SK-N-SH (cell line): ENCODE measurements around the gene WTAP. TPM values are rescaled to one million over a fixed set of nuclear protein-coding genes. Genes with fewer than 3 reads are reported as not detected.

Experiments used
- CTCF ChIA-PET: fragments of 300-600, 350-600 bp; formaldehyde crosslinking; extraction: SDS; loops from one replicate; lab custom pipeline; 2021; lab: Yijun Ruan, JAX
- POLR2A ChIA-PET: fragments of 350-600 bp; sonication (Branson Sonifier 250); formaldehyde crosslinking; extraction: SDS; loops from one replicate; lab custom pipeline; 2020; ENCODE audit warnings: antibody characterized with exemption, inconsistent platforms; lab: Yijun Ruan, JAX
- DNase-seq: peaks from one replicate; pipeline ENCODE4 v3.0.0; 2012
- H2AFZ ChIP-seq: fragments of 200-600 bp; sonication (generic); 2 replicates; pipeline ENCODE4 v1.8.1; 2016; ENCODE audit warnings: antibody characterized with exemption, mild to moderate bottlenecking, low read depth
- H3F3A ChIP-seq: fragments of 200-600 bp; sonication (generic); replicated peaks from 2 replicates; pipeline ENCODE3; 2016; ENCODE audit warnings: antibody characterized with exemption, mild to moderate bottlenecking; ENCODE audit not compliant: insufficient read depth
- H3K27ac ChIP-seq, 2 experiments: fragments of 200-500 bp in 1 of 2; fragments of 200-600 bp in 1 of 2; sonication (Bioruptor generic) in 1 of 2; sonication (generic), shearing (Covaris generic) in 1 of 2; 2 replicates each; pipeline versions ENCODE4 v1.5.1 to v1.6.1; 2014 to 2016; ENCODE audit warnings: low read depth in 2 of 2, inconsistent platforms in 1 of 2, low read length in 1 of 2, mild to moderate bottlenecking in 1 of 2, mixed read lengths in 1 of 2
- H3K27me3 ChIP-seq: fragments of 200-600 bp; sonication (generic), shearing (Covaris generic); 2 replicates; pipeline ENCODE4 v1.6.1; 2016; ENCODE audit warnings: mixed run types; ENCODE audit not compliant: insufficient read depth
- H3K36me3 ChIP-seq, 2 experiments: fragments of 200-500 bp in 1 of 2; fragments of 200-600 bp in 1 of 2; sonication (Bioruptor generic) in 1 of 2; sonication (generic) in 1 of 2; replicated peaks in 1 of 2; 2 replicates each; pipeline versions ENCODE3 to v1.5.1; 2014 to 2016; ENCODE audit warnings: low read length in 1 of 2, mild to moderate bottlenecking in 1 of 2; ENCODE audit not compliant: insufficient read depth in 2 of 2, control insufficient read depth in 1 of 2
- H3K4me1 ChIP-seq, 2 experiments: fragments of 200-500 bp in 1 of 2; fragments of 200-600 bp in 1 of 2; sonication (Bioruptor generic) in 1 of 2; sonication (generic), shearing (Covaris generic) in 1 of 2; 2 replicates each; pipeline versions ENCODE4 v1.5.1 to v1.6.1; 2014 to 2016; ENCODE audit warnings: low read depth in 1 of 2, low read length in 1 of 2, mixed run types in 1 of 2; ENCODE audit not compliant: insufficient read depth in 2 of 2, control insufficient read depth in 1 of 2
- H3K4me2 ChIP-seq: fragments of 200-600 bp; sonication (generic), shearing (Covaris generic); 2 replicates; pipeline ENCODE4 v1.6.1; 2017; ENCODE audit warnings: mixed run types
- H3K4me3 ChIP-seq, 2 experiments: fragments of 200-500 bp in 1 of 2; fragments of 200-600 bp in 1 of 2; sonication (Bioruptor generic) in 1 of 2; sonication (generic), shearing (Covaris generic) in 1 of 2; 2 replicates each; pipeline versions ENCODE4 v1.5.1 to v1.8.1; 2014 to 2016; ENCODE audit warnings: low read depth in 2 of 2, inconsistent platforms in 1 of 2, low read length in 1 of 2, mild to moderate bottlenecking in 1 of 2, mixed read lengths in 1 of 2, moderate library complexity in 1 of 2
- H3K79me2 ChIP-seq: fragments of 200-600 bp; sonication (generic); 2 replicates; pipeline ENCODE4 v1.8.1; 2017; ENCODE audit warnings: mild to moderate bottlenecking; ENCODE audit not compliant: insufficient read depth
- H3K9ac ChIP-seq: fragments of 200-600 bp; sonication (generic); 2 replicates; pipeline ENCODE4 v1.6.1; 2017; ENCODE audit warnings: mixed run types
- H3K9me2 ChIP-seq: fragments of 200-600 bp; sonication (generic); 2 replicates; pipeline ENCODE4 v1.6.1; 2017; ENCODE audit warnings: mixed run types
- H3K9me3 ChIP-seq: fragments of 200-600 bp; sonication (generic); 2 replicates; pipeline ENCODE4 v1.6.1; 2017; ENCODE audit warnings: mixed run types, mild to moderate bottlenecking, moderate library complexity
- H4K20me1 ChIP-seq: fragments of 200-600 bp; sonication (generic); 2 replicates; pipeline ENCODE4 v1.6.1; 2017; ENCODE audit warnings: mild to moderate bottlenecking, mixed run types; ENCODE audit not compliant: insufficient read depth
- CTCF ChIP-seq: fragments of 200-600 bp; sonication (generic); IDR thresholded peaks from 2 replicates; pipeline ENCODE4 v1.6.1; 2017; ENCODE audit warnings: antibody characterized with exemption, mild to moderate bottlenecking, moderate library complexity
- GATA2 ChIP-seq: sonication (generic); formaldehyde crosslinking; IDR thresholded peaks from 2 replicates; pipeline ENCODE4 v1.5.0; 2020; ENCODE audit warnings: mild to moderate bottlenecking, missing genetic modification reagents
- NRF1 ChIP-seq: IDR thresholded peaks from 2 replicates; pipeline ENCODE4 v1.6.1; 2012; ENCODE audit warnings: low read depth, mild to moderate bottlenecking, low read length
- POLR2AphosphoS5 ChIP-seq: IDR thresholded peaks from 2 replicates; pipeline ENCODE4 v1.6.1; 2012; ENCODE audit warnings: low read depth, low read length
- RFX5 ChIP-seq: IDR thresholded peaks from 2 replicates; pipeline ENCODE4 v1.6.1; 2012; ENCODE audit warnings: mild to moderate bottlenecking, improper control_type of control experiment, low read length
- RXRA ChIP-seq: IDR thresholded peaks from 2 replicates; pipeline ENCODE4 v1.4.0; 2012; ENCODE audit warnings: low read depth, mild to moderate bottlenecking, borderline replicate concordance
- WGBS: methylation state at CpG from one replicate; pipeline ENCODE4 v1.1.6; 2017; ENCODE audit warnings: low lambda C conversion rate; 5-methylcytosine and 5-hydroxymethylcytosine counted together
- polyA plus RNA-seq, 3 experiments: library from polyadenylated mRNA; depleted of rRNA; stranded (reverse); fragments of >200 nt; gene quantifications; 2 replicates each; pipeline ENCODE4 v1.2.3, GENCODE V29; 2012
- TF ChIP-seq, protein P1 (sequence below): IDR thresholded peaks from 2 replicates; pipeline ENCODE4 v1.4.0; 2012; ENCODE audit warnings: low read depth, borderline replicate concordance

WTAP gene
- polyA plus RNA-seq, 1 of the 3 experiments (the other 2 are of a cell fraction), result 12.8 TPM

- H3K79me2 ChIP-seq, result peaks cover 34% of the 10 kb centered on the region
- no peak overlapping the region for H3K9ac ChIP-seq
- H4K20me1 ChIP-seq, result no peaks in the 10 kb centered on the region
- DNase-seq, result no peak
- 7% methylated on average over 1 of the region's 1 CpG for WGBS
- no peaks in the 10 kb centered on the region for H3K9me2 ChIP-seq
- H3K4me3 ChIP-seq, result no peak overlapping the region
- no peaks in the 10 kb centered on the region for H3K4me1 ChIP-seq
- H3K9me3 ChIP-seq, result no peaks in the 10 kb centered on the region
- ChIA-PET POLR2A (no interaction called here), CTCF (no interaction called here)
- no peak for TF ChIP-seq RFX5
- peaks cover 36 to 44% of the 10 kb centered on the region in 2 experiments for H3K36me3 ChIP-seq
- H3F3A ChIP-seq, result peaks cover 8% of the 10 kb centered on the region
- H2AFZ ChIP-seq, result no peak overlapping the region
- H3K4me2 ChIP-seq, result no peak overlapping the region
- no peak overlapping the region for H3K27ac ChIP-seq
- H3K27me3 ChIP-seq, result no peaks in the 10 kb centered on the region
Observed at GRCh38 chr6:159797554-159797953, 70.2 kb downstream of the WTAP start.

GRCh38 chr6:159800141-159800865 lies 73.0 kb downstream of the WTAP start, which contains the start of gene PNLDC1:
PNLDC1 (plus strand) TSS chr6:159800276; CDS start chr6:159800308, 32 bp downstream.
- Histone ChIP-seq H3F3A (peaks cover 8% of the 10 kb centered on the region), H3K9me3 (no peaks in the 10 kb centered on the region), H3K79me2 (peaks cover 14% of the 10 kb centered on the region; the same call in 1 of the 2 replicates), H3K4me3 (no peak within 1 kb of the TSS), H3K4me1 (no peaks in the 10 kb centered on the region), H3K27me3 (no peaks in the 10 kb centered on the region), H3K9me2 (no peaks in the 10 kb centered on the region), H3K4me2 (no peak within 1 kb of the TSS), H3K27ac (no peak within 1 kb of the TSS), H3K9ac (no peak within 1 kb of the TSS), H2AFZ (no peak within 1 kb of the TSS), H4K20me1 (no peaks in the 10 kb centered on the region), H3K36me3 (peaks cover 24 to 25% of the 10 kb centered on the region in 2 experiments)
- no peak for DNase-seq
- POLR2A ChIA-PET, result no interaction called here
- WGBS, result 96% methylated on average over 33 of the region's 50 CpGs
- CTCF ChIA-PET, result no interaction called here
- TF ChIP-seq NRF1, result no peak
- TF ChIP-seq CTCF, result no peak
- TF ChIP-seq RXRA, result no peak
- TF ChIP-seq GATA2 (CRISPR knock-in tag), result no peak
- TF ChIP-seq, protein P1, sequence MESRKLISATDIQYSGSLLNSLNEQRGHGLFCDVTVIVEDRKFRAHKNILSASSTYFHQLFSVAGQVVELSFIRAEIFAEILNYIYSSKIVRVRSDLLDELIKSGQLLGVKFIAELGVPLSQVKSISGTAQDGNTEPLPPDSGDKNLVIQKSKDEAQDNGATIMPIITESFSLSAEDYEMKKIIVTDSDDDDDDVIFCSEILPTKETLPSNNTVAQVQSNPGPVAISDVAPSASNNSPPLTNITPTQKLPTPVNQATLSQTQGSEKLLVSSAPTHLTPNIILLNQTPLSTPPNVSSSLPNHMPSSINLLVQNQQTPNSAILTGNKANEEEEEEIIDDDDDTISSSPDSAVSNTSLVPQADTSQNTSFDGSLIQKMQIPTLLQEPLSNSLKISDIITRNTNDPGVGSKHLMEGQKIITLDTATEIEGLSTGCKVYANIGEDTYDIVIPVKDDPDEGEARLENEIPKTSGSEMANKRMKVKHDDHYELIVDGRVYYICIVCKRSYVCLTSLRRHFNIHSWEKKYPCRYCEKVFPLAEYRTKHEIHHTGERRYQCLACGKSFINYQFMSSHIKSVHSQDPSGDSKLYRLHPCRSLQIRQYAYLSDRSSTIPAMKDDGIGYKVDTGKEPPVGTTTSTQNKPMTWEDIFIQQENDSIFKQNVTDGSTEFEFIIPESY, result no peak
- TF ChIP-seq POLR2AphosphoS5, result no peak
